CD4-positive, alpha-beta T cell treated with Interleukin-4 for 1 hour (primary cell): ENCODE results near the gene TBX15.

Source experiments
- DNase-seq, 2 donors: peaks; one replicate each; pipeline ENCODE4 v3.0.0-alpha.2; 2020 to 2022

The TBX15 gene

DNA sequence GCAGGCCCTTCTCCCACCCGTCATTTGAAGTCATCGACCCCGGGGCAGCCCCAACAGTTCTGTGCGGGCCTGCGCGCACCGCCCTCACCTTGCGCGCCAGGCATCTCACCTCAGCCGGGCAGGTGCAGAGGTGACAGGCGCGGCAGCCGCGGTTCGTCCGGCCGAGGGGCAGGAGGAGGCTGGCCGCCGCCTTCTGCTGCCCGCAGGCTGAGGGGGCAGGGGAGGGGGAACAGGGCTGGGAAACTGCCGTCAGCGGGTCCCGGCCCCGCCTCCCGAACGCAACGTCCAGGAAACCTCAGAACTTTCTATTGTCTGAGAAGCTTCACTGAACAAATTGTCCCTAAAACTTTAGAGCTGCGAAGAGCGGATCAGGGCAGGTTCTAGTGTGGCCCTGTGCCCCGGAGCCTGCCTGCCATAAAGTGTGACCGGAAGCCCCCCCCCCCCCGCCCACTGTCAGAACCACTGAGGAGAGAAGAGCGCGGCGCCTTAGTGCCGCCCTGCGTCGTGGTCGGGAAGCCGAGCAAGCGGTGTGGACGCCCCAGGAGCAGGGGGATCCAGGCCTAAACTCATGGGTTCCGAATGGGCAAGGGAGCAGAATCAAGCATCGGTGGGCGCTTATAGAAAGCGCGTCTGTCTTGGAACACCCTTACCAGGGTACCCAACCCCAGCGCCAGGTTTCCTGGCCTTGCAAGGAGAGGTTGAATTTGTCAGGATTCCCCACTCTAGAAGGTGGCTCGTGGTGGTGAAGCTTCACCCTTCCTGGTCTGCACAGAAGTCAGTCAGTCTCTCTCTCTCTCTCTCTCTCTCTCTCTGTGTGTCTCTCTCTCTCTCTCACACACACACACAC, 13.3 kb upstream of the TBX15 start:
- no peak for DNase-seq

DNA sequence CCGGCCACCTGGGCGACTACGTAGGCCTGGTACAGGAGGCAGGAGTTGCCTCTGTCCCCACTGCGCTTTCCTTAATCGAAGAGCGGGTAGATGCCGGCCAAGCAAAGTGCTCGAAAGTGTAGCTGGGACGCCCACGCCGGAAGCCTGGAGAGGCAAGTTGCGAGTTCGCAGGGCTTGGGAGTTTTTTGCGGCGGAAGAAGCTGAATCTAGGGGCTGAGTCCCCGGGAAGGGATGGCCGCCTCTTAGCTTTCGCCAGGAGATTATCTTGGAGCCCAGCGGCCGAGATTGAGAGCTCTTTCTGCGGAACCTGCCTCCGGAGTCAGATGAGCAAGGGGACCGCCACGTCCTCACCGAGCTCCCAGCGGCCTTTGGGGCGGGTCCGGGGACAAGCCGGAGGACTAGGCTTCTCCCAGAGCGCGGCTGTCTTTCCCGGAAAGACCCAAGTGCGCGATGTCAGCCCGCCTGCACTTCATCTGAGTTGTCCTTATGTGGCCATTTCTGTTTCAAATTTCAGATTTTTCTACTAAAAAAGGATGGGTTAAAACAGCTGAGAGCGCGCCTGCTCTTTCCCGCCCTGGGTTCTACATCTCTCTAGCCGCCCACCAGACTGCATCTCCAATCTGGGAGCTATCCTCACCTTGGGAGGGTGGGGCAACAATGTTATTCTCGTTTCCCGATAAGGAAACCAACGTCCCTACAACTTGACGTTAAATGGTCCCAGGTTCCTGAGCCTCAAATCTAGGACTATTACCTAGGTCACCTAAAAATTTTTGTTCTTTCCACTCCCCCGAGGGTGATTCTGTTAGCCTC, 12.4 kb upstream of the TBX15 start:
- DNase-seq, result no peak

- DNase-seq, result no peak
Measured at GRCh38 chr1:118999348-119000071, 11.4 kb upstream of the TBX15 start.

DNA sequence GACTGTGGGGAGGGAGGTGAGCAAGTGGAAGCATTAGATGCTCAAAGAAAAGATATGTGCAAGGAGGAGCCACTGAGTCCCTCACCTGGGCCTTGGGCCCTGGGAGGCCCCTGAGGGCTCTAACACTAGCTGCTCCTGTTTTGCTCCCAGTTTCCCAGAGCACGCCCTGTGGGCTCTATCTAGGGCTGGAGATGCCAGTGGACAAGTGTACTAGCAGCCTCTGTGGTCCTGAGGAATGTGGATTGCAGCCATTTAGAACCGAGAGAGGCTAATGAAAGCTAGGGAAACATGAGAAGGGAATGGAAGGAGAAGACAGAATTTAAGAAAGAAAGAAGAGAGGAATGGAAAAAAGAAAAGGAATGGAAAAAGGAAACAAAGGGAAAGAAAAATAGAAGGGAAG, 10.0 kb upstream of the TBX15 start:
- DNase-seq, result no peak

- no peak for DNase-seq
Measured at GRCh38 chr1:118997225-118997624, 9.1 kb upstream of the TBX15 start.

GRCh38 chr1:118995312-118996016, 7.3 kb upstream of the TBX15 start:
- no peak for DNase-seq

- no peak for DNase-seq
Measured at GRCh38 chr1:118993700-118994026, 5.5 kb upstream of the TBX15 start.

GRCh38 chr1:118992868-118993699, 4.9 kb upstream of the TBX15 start:
- no peak for DNase-seq

GRCh38 chr1:118992237-118992825, 4.2 kb upstream of the TBX15 start:
- DNase-seq, result no peak

DNA sequence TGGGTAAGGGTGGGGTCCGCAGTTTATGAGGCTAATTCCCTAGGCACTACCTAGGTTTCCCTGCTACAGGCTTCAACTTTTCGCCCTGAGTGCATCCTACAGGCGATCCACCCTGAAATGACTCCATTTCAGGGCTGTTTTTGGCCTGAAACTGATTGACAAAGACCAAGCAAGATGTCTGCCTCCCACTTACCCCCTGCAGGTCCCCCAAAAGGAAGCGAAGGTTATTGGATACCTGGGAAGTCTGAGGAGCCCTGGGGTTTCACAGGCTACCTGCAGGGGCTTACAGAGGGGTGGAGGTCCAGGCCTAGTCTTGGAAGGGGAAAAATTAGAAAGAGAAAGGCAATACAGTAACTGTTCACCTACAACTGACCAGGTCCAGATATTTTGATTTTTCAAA, 3.3 kb upstream of the TBX15 start:
- no peak for DNase-seq

GRCh38 chr1:118990513-118991152, 2.5 kb upstream of the TBX15 start:
- no peak for DNase-seq

DNA sequence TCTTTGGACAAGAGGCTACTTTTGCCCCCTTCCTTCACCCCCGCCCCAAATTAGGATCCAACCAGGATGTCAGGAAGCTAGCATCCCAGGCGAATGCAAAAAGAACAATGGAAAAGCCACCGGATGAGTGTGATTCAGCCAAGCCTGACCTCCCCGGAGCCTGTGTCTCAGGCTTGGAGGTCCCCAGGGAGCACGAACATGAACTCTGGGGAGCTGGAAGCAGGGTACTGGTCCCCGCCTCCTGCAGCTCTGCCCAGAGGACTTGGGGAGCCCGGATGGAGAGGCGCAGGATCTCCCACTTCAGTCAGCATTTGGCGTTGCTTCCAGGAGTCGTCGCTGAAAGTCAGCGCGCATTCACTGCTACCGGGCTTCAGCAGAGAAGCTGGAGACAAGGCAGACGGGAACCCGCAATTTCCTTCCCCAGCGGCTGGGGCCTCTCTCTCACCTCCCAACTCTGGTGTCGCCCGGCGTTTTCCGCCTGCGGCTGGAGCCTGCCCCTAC, 1.8 kb upstream of the TBX15 start:
- no peak for DNase-seq

- DNase-seq, result no peak
Measured at GRCh38 chr1:118989006-118989815, 1.1 kb upstream of the TBX15 start.

DNA sequence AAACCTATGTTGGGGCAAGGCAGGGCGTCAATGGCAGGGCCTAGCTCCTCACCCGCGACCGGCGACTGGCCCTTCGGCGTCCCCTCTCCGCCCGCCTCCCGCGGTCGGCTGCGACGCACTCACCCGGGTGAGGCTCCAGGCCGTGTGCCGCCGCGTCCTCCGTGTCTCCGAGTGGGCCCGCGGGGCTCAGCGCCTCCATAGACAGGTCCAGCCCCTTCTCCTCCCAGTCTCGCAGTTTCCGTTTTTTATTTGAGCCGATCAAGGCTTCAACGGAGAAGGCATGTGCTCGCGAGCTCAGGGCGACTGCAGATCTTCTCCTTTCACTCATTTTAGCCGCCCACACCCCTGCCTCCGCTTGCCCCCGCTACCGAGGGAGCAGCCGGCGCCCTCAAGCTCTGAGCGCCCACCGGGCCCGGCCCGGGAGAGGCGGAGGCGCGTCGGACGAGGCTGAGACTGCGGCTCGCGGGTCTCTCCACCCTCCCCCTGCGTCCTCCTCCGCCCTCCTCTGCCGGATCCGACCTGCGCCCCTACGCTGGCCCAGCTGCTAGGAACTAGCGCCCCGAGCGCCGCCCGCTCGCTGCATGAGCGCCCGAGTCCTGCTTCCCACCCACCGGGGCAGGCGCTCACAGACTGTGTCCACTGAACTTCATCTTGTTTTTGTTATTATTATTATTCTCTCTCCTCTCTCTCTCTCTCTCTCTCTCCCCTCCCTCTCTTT, 516 bp downstream of the TBX15 start:
- DNase-seq, result no peak

GRCh38 chr1:118986555-118987467, 1.3 kb downstream of the TBX15 start:
- no peak for DNase-seq

- DNase-seq, result no peak
Measured at GRCh38 chr1:118985640-118986554, 2.2 kb downstream of the TBX15 start.
